H4 (cell line): ENCODE results near the gene IGF1R. TPM values are rescaled to one million over a fixed set of nuclear protein-coding genes. Genes with fewer than 3 reads are reported as not detected.

Experiments
- DNase-seq: peaks from one replicate; pipeline ENCODE4 v3.0.0-alpha.2; 2015; ENCODE audit warnings: low spot score
- total RNA-seq: library from RNA; depleted of rRNA; stranded (reverse); fragments of >200 nt; shearing (Covaris generic); gene quantifications from 2 replicates; pipeline ENCODE4 v1.2.3, GENCODE V29; 2014

The IGF1R gene
- total RNA-seq, 1 experiment from 2014 or later, result 15.5 TPM

DNA sequence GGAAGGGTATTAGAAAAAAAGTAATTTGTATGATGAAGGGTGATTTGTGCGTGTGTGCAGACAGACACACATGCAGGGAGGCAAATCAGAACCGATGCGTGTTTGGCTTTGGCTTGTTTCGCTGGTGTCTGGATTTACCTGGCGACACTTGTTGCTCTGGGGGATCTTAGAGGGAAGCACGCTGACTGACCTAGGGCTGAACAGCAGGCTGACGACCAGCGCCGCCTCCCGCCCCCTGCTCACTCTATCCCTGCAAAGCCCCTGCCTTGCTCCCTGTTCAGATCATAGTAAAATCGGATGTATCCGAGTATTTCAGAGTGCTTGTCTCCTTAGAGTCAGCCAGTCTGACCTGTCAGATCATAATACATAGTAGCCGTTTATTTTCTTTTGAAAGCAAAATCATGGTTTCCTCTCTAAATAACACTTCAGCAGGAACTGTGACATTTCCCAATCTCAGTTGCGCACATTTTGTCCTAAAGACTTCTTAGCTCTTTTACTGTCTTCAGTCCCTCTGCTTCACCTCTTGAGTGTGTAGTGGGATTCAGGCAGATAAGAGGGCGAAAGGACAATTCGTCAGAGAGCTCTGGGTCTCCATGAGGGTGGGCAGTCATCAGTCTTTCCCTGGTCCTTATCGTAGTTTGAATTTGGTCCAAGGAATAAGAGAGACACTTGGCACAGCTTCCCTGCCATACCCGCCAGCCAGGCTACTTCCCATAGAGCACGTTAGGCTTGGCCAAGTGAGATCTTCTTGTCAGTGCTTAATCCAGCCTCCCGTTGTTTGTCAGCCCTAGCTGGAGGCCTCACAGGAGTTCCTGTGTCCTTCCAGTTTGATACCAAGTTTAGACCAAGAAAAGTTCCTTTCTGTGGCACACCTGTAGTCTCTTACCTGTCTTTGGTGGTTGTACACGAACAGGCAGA is 261.9 kb downstream of the IGF1R start:
- no peak for DNase-seq

DNA sequence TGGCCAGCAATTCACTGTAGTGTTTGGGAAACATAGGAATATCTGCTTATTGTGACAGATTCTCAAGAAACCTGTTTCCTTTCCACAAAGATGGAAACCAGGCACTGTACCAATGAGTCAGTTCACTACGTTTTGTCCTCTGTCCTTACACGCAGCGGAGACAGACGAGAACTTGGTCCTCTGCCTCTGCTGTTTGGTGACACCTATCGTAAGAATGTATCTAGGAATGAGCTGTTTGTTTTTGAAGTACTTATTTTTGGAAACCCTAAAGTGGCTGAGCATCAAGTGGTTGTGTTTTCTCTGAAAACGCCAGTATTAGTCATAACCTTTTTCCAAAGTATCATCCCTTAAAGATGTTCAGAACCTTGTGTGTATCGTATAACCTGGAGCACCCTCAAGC is 266.3 kb downstream of the IGF1R start:
- DNase-seq, result peak; percentile 42

- no peak for DNase-seq
These were observed 268.5 kb downstream of the IGF1R start for GRCh38 chr15:98916826-98917225.

DNA sequence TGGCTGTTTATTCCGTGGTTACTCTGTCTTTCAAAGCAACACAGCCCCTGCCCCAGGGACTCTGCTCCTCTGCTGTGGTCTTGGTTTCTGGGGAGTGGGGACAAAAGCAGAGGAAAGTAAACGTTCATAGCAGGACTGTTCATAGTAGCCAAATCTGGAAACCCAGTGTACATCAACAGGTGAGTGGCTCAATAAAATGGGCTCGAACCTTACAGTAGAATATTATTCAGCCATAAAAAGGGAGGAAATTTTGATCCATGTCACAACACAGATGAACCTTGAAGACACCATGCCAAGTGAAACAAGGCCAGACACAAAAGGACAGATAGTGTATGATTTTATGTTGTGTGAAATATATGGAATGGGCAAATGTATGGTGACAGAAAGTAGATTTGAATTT is 269.1 kb downstream of the IGF1R start:
- DNase-seq, result no peak

DNA sequence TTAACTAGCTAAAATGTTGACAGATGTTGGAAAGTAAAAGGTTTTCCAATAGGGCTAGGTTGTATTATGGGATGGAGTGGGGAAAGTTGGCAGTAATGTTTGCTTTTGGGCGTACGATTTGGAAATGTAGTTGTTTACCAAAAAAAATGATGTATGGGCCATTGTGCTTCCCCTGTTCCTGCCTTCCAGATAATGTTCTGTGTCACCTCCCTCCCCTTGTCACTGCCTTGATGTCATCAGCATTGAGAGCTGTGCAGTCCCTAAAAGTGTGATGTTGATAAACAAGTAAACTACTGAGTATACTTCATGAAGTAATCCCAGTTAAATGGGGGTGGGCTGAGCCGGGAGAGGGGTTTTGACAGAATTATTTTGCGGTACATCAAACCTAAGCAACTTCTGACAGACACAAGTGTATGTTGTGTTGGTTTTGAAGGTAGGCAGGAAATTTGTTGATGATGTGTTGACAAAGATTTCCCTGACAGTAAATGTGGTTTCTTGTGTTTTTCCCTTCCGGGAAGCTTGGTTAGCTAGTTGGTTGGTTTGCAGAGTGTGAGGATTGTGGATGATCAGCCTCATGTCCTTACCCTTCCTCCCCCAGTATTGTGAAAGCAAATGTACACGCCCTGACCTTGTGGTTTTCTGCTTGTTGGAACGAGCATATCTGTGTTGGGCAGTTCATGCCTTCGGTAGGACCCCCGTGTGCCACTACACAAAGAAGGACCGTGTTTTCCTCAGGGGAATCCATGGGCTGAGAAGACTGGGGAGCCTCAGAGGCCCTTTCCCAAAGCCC is 271.9 kb downstream of the IGF1R start:
- DNase-seq, result no peak

DNA sequence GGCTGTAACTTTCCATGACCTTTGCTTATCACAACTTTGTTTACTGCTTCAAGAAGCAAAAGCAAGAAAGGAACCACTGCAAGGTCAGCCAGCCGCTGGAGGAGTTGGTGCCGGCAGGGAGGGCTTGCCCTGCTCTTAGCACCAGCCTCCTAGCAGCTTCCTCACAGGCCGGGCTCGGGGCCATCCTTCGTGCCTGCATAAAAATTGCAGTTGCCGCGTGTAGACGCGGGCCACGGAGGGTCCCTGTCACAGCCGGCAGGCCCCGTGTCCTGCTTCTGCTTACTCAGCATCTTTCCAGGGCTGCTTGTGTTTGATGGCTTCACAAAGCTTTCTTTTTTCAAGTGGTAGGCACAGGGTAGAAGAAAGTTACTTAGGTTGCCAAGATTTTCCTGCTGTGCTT is 274.8 kb downstream of the IGF1R start:
- DNase-seq, result no peak

DNA sequence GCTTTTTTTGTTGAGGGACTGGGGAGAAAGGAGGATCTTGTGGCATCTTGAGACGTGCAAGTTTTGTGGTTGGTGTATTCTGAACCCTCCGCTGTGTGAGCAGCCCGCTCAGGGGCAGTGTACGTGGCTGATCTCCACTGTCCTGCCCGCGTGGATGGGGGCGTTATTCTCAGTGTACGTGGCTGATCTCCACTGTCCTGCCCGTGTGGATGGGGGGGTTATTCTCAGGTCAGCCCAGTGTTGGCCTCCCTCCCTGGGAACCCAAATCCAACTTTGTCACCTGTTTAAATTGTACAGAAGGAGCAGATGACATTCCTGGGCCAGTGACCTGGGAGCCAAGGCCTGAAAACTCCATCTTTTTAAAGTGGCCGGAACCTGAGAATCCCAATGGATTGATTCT is 275.2 kb downstream of the IGF1R start:
- no peak for DNase-seq

- no peak for DNase-seq
These were observed 276.2 kb downstream of the IGF1R start for GRCh38 chr15:98924401-98925049.

DNA sequence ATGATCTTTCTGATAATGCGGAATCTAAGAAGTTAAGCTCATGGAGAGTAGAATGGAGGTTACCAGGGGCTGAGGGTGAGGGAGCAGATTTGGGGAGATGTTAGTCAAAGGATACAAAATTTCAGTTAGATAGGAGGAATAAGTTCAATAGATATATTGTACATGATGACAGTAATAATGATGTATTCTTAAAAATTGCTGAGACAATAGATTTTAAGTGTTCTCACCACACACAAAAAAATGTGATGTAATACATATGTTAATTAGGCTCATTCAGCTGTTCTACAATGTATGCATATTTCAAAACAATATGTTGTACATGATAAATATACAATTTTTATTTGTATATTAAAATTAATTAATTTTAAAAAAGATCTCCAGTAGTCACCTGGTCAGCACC is 277.9 kb downstream of the IGF1R start:
- DNase-seq, result no peak

DNA sequence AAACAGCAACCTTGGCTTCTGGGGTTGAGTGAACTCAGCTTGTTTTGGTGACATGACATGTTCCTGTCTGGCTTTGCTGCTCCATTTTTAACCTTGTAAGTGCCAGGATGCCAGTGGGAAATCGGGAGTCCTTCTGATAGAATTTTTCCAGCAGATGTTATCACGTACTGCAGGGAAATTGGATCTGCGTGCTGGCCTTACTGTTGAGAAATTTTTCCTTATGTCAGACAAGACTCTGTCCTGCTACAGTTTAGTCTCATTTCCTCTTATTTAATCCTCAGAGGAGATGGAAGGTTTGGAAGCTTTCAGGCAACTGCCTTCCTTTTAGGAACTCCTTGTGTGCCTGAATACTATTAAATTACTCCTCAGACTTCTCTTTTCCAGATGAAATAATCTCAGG is 278.7 kb downstream of the IGF1R start:
- DNase-seq, result no peak

GRCh38 chr15:98927996-98928395 is 279.7 kb downstream of the IGF1R start:
- no peak for DNase-seq

GRCh38 chr15:98930576-98930975 is 282.2 kb downstream of the IGF1R start:
- no peak for DNase-seq

- no peak for DNase-seq
These were observed 282.7 kb downstream of the IGF1R start for GRCh38 chr15:98931004-98931403.

- DNase-seq, result no peak
These were observed 285.1 kb downstream of the IGF1R start for GRCh38 chr15:98933406-98933805.

- no peak for DNase-seq
These were observed 287.4 kb downstream of the IGF1R start for GRCh38 chr15:98935736-98936135.

- DNase-seq, result no peak
These were observed 289.2 kb downstream of the IGF1R start for GRCh38 chr15:98937413-98938104.

GRCh38 chr15:98938105-98938417 is 289.7 kb downstream of the IGF1R start:
- DNase-seq, result no peak

DNA sequence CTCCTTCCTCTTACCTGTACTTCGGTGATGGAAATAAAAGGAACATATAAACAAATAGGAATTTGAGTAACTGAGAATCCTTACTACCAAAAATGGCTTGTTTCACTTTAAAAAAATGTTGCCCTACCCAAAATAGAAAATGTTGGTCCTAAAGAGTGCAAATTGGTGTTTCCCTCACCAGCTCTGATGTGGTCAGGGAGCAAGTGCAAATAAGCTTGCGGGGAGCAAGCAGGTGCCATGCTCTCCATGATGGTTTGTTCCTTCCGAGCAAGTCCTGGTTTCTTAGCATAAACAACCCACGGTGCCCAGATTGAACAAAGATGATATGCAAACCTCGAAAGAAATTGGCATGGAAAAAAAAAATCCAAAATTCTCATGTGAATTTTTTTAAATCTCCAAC is 290.5 kb downstream of the IGF1R start:
- DNase-seq, result no peak

DNA sequence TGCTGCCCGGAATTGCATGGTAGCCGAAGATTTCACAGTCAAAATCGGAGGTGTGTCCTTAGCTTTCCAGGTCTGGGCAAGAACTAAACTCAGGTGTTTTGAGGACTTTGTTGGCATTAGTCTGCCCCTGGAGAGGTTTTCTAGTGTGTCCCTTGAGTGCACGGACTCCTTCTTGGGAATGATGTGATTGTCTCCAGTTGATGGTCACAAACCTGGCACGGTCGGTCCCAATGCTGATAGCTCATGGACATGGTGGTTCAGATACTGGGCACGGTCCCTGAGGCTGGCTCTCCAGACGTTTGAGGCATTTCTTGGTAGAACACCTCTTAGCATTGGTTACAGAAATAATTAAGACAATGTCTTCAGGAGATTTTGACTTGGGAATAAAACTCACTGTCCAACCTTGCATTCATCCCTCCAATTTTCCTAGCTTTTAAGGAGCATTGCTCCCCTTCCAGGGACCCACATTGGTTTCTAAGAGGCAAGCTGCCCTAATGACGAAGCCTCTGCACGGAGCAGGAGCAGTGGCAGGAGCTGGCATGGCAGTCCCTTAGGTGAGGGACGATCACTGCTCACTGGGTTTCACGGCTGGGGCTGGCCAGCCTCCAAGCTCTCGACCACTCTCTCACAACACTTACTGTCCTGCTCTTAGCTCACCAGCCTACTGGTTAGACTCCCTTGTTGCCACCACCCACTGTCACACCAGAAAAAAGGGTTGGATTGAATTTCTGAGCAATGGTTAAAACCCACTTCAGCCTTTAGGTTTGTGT is 291.2 kb downstream of the IGF1R start:
- DNase-seq, result no peak

DNA sequence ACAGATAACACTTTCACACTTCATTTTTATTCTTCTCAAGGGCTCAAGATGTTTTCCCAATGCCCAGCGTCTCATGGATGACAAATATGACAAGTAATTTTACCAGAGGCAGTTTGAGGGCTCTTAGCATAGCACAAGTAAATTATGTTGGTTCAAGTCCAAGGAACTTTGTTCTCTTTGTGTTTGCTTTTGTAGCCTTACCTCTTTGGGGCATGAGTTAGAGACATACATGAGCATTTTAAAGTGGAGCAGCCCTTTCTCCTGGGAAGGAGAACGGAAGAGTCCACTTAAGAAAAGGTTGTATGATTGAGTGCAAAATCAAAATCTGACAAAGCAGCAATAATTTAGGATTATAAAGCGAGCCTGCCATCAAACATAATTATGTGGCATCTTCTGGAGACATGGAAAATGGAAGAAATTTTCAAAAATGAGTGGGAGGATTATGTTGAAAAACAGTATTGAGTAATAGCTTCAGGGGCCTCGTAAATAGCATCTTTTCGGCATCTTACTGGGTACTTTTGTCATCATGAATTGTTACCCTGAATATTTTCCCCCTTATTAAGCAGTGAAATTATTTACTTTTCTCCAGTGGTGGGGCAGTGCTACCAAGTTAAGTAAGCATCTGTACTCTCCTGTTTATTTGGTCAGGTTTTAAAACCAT is 293.4 kb downstream of the IGF1R start:
- no peak for DNase-seq

DNA sequence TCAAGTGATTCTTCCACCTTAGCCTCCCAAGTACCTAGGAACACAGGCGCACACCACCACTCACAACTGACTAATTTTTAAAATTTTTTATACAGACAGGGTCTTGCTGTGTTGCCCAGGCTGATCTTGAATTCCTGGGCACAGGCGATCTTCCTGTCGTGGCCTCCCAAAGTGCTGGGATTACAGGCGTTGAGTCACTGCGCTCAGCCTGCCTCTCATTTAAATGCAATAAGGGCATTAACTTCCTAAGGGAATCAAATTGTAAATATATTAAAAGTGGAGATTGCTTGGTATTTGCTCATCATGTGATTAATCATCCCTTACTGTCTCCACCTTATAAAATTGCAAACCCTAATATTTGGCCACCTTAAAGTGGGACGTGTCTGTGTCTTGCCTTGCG is 294.1 kb downstream of the IGF1R start:
- DNase-seq, result no peak
